Measurements from ENCODE around the gene LRP6.

The LRP6 gene

DNA sequence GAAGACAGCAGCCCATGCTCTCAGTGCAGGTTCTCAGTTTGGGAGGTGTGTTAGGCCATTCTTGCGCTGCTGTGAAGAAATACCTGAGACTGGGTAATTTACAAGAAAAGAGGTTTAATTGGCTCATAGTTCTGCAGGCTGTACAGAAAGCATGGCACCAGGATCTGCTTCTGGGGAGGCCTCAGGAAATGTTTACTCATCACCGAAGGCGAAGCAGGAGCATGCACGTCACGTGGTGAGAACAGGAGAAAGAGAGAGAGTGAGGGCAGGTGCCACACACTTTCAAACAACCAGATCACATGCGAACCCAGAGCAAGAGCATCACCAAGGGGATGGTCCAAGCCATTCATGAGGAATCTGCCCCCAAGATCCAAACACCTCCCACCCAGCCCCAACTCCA lies 9.0 kb upstream of the LRP6 start:
- TF ChIP-seq, protein P1, sequence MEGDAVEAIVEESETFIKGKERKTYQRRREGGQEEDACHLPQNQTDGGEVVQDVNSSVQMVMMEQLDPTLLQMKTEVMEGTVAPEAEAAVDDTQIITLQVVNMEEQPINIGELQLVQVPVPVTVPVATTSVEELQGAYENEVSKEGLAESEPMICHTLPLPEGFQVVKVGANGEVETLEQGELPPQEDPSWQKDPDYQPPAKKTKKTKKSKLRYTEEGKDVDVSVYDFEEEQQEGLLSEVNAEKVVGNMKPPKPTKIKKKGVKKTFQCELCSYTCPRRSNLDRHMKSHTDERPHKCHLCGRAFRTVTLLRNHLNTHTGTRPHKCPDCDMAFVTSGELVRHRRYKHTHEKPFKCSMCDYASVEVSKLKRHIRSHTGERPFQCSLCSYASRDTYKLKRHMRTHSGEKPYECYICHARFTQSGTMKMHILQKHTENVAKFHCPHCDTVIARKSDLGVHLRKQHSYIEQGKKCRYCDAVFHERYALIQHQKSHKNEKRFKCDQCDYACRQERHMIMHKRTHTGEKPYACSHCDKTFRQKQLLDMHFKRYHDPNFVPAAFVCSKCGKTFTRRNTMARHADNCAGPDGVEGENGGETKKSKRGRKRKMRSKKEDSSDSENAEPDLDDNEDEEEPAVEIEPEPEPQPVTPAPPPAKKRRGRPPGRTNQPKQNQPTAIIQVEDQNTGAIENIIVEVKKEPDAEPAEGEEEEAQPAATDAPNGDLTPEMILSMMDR (conservative IDR thresholded peaks at IDR 0.05; ENCODE audit: low read depth, low read length) = no peak
- no peak for DNase-seq (ENCODE audit: low read depth)
- H3K4me3 ChIP-seq (ENCODE audit: low read length) = no peak overlapping the region

DNA sequence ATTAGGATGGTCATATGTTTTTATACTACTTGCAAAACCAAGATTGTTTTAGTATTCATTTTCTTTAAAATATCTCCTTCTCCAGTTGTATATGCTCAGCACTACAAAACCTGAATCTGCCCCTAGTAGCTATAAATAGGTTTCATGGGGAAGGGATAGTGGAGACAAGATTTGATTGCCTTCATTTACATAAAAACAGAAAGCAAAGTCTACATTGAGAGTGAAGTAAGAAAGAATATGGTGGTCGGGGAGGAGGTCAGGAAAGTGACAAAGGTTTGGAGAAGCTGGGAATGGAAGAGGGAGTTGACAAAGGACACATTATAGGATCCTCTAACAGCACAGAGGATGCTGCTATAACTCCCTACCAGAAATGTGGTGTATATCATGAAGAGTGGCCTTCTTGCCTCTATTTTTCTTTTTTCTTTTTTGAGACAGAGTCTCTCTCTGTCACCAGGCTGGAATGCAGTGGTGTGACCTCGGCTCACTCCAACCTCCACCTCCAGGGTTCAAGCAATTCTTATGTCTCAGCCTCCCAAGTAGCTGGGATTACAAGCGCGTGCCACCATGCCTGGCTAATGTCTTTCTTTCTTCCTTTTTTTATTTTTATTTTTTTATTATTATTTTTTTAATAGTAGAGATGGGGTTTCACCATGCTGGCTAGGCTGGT lies 6.6 kb upstream of the LRP6 start:
- DNase-seq (ENCODE audit: low read depth) = no peak
- TF ChIP-seq, protein P1 (conservative IDR thresholded peaks at IDR 0.05; ENCODE audit: low read depth, low read length) = no peak
- no peak overlapping the region for H3K4me3 ChIP-seq (ENCODE audit: low read length)

DNA sequence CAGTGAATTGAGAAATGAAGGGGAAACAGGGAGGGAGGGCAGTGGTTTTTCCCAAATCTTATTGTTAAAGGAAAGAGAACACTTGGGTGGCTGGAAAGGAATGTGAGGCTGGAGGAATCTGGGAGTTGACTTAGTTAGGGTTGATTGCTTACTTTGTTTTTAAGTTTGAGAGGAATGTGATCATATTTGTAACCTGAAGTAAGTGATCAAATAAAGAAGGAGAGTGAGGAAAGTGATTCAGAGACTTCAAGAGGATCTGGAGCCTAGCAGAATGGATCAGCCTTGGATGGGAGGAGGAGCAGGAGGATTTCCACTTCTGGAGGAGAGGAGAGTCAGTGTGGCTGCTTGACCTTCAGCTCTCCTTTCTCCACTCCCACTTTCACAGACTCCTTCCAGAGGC lies 6.0 kb upstream of the LRP6 start:
- DNase-seq (ENCODE audit: low read depth) = no peak
- TF ChIP-seq, protein P1 (conservative IDR thresholded peaks at IDR 0.05; ENCODE audit: low read depth, low read length) = no peak
- H3K4me3 ChIP-seq (ENCODE audit: low read length) = no peak overlapping the region

DNA sequence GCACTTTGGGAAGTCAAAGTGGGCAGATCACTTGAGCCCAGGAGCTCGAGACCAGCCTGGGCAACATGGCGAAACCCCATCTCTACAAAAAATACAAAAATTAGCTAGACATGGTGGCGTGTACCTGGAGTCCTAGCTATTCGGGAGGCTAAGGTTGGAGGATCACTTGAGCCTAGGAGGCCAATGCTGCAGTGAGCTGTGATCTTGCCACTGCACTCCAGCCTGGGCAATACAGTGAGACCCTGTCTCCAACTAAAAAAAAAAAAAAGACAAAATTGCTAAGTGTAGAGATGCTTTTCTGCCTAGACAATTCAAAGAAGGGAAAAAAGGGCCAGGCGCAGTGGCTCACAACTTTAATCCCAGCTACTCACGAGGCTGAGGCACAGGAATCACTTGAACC lies 3.4 kb upstream of the LRP6 start:
- no peak overlapping the region for H3K4me3 ChIP-seq (ENCODE audit: low read length)
- TF ChIP-seq, protein P1 (conservative IDR thresholded peaks at IDR 0.05; ENCODE audit: low read depth, low read length) = no peak
- no peak for DNase-seq (ENCODE audit: low read depth)

DNA sequence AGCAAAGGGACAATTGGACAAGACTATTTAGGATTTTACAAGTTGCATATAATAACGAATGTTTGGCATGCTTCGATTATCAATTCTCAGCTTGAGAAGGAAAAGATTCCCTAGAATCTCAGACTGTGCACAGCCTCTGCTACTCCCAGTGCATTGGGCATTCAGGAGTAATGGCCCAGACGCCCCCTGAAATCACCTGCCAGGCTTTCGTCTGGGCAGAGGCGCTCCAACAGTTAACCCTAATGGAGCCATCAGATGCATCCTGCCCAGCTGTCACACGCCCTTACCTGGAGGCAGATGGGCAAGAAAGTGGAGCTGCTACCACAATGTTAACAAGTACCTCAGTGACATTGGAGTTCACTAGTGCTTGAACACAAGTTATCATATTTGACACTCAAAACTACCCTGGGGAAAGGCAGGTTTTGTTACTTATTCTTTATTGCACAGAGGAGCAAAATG lies 927 bp upstream of the LRP6 start:
- no peak for DNase-seq (ENCODE audit: low read depth)
- peak overlapping the region; percentile 90 for H3K4me3 ChIP-seq (ENCODE audit: low read length)
- TF ChIP-seq, protein P1 (conservative IDR thresholded peaks at IDR 0.05; ENCODE audit: low read depth, low read length) = no peak

DNA sequence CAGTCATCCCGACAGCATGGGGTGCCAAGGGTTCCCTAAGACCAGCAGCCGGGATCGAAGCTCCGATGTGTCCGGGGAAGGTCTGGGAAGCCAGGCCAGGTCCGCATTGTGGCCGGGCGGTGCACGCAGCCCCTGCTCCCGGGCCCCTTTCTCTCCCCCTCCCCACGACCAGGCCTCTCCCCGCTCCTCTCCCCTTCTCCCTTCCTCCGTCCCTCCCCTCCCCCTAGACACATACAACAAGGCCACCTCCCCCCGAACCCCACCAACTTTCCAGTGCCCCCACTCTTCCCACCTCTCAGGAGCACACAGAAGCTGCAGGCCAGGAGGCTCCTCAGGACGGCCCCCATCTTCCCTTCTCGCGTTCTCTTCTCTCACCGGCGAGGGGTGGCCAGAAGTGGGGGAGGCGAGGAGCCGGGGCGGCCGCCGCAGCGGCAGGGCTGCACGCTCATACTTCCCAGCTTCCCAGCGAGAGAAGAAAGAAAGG lies 413 bp downstream of the LRP6 start:
- DNase-seq (ENCODE audit: low read depth) = no peak
- peak overlapping the region; percentile 90 for H3K4me3 ChIP-seq (ENCODE audit: low read length)
- TF ChIP-seq, protein P1 (conservative IDR thresholded peaks at IDR 0.05; ENCODE audit: low read depth, low read length) = no peak
